Liver (tissue), 9 donors: Measurements from ENCODE around the gene PHB1. TPM values are rescaled to one million over a fixed set of nuclear protein-coding genes. Genes with fewer than 3 reads are reported as not detected.

Source experiments
- DNase-seq: peaks from one replicate; pipeline ENCODE4 v3.0.0-alpha.2; 2017; ENCODE audit warnings: low spot score
- H3K27ac ChIP-seq, 2 donors: one replicate each; pipeline ENCODE4 v1.7.0; 2013; ENCODE audit warnings: inconsistent platforms in 2 of 2, low read length in 2 of 2, control low read depth in 1 of 2, low read depth in 1 of 2, mild to moderate bottlenecking in 1 of 2
- H3K27me3 ChIP-seq, 4 donors: one replicate each; pipeline versions ENCODE4 v1.6.1 to v1.7.0; 2013; ENCODE audit warnings: low read length in 3 of 4, inconsistent platforms in 1 of 4, mild to moderate bottlenecking in 1 of 4, moderate library complexity in 1 of 4; ENCODE audit not compliant: control insufficient read depth in 4 of 4, insufficient read depth in 4 of 4
- H3K36me3 ChIP-seq, 4 donors: one replicate each; pipeline versions ENCODE4 v1.6.1 to v1.7.0; 2013; ENCODE audit warnings: low read length in 3 of 4, mild to moderate bottlenecking in 3 of 4, low read depth in 1 of 4, moderate library complexity in 1 of 4; ENCODE audit not compliant: control insufficient read depth in 4 of 4, insufficient read depth in 3 of 4
- H3K4me1 ChIP-seq, 4 donors: one replicate each; pipeline versions ENCODE4 v1.6.1 to v1.7.0; 2013; ENCODE audit warnings: low read length in 3 of 4, mild to moderate bottlenecking in 3 of 4, moderate library complexity in 1 of 4; ENCODE audit not compliant: control insufficient read depth in 4 of 4, insufficient read depth in 4 of 4
- H3K4me3 ChIP-seq, 3 donors: one replicate each; pipeline versions ENCODE4 v1.6.1 to v1.7.0; 2013; ENCODE audit warnings: low read length in 3 of 3, control low read depth in 1 of 3, low read depth in 1 of 3, mild to moderate bottlenecking in 1 of 3
- H3K9ac ChIP-seq, 2 donors: one replicate each; pipeline ENCODE4 v1.7.0; 2013; ENCODE audit warnings: low read length in 2 of 2, mild to moderate bottlenecking in 2 of 2, moderate library complexity in 2 of 2, control low read depth in 1 of 2, low read depth in 1 of 2
- H3K9me3 ChIP-seq, 4 donors: one replicate each; pipeline versions ENCODE4 v1.6.1 to v1.7.0; 2013; ENCODE audit warnings: low read length in 3 of 4; ENCODE audit not compliant: control insufficient read depth in 4 of 4
- ATF3 ChIP-seq: IDR thresholded peaks from 2 replicates; pipeline ENCODE4 v1.6.1; 2016; ENCODE audit warnings: antibody characterized with exemption
- FOXA2 ChIP-seq: IDR thresholded peaks from 2 replicates; pipeline ENCODE4 v1.6.1; 2016; ENCODE audit warnings: antibody characterized with exemption
- GABPA ChIP-seq, 2 donors: IDR thresholded peaks in 1 of 2; conservative IDR thresholded peaks in 1 of 2; 2 replicates each; pipeline ENCODE4 v1.6.1; 2016; ENCODE audit warnings: antibody characterized with exemption in 2 of 2, mild to moderate bottlenecking in 1 of 2, moderate library complexity in 1 of 2
- HNF4A ChIP-seq, 2 donors: conservative IDR thresholded peaks; 2 replicates each; pipeline ENCODE4 v1.6.1; 2016; ENCODE audit warnings: antibody characterized with exemption in 2 of 2, mild to moderate bottlenecking in 2 of 2
- HNF4G ChIP-seq: IDR thresholded peaks from 2 replicates; pipeline ENCODE4 v1.6.1; 2016; ENCODE audit warnings: antibody characterized with exemption
- JUND ChIP-seq, 2 donors: IDR thresholded peaks; 2 replicates each; pipeline ENCODE4 v1.6.1; 2016; ENCODE audit warnings: antibody characterized with exemption in 2 of 2
- NR2F2 ChIP-seq: IDR thresholded peaks from 2 replicates; pipeline ENCODE4 v1.6.1; 2016; ENCODE audit warnings: antibody characterized with exemption
- RAD21 ChIP-seq, 2 donors: IDR thresholded peaks; 2 replicates each; pipeline ENCODE4 v1.6.1; 2016; ENCODE audit warnings: antibody characterized with exemption in 2 of 2, mild to moderate bottlenecking in 2 of 2
- REST ChIP-seq: IDR thresholded peaks from 2 replicates; pipeline ENCODE4 v1.6.1; 2016; ENCODE audit warnings: antibody characterized with exemption, mild to moderate bottlenecking
- RXRA ChIP-seq, 2 donors: IDR thresholded peaks; 2 replicates each; pipeline ENCODE4 v1.6.1; 2017 to 2018; ENCODE audit warnings: antibody characterized with exemption in 2 of 2, mild to moderate bottlenecking in 1 of 2
- SP1 ChIP-seq: IDR thresholded peaks from 2 replicates; pipeline ENCODE4 v1.6.1; 2018; ENCODE audit warnings: antibody characterized with exemption, mild to moderate bottlenecking
- TAF1 ChIP-seq: conservative IDR thresholded peaks from 2 replicates; pipeline ENCODE4 v1.6.1; 2016; ENCODE audit warnings: antibody characterized with exemption, mild to moderate bottlenecking
- YY1 ChIP-seq: IDR thresholded peaks from 2 replicates; pipeline ENCODE4 v1.6.1; 2016; ENCODE audit warnings: antibody characterized with exemption, mild to moderate bottlenecking
- WGBS: extraction: QIAGEN DNeasy Blood & Tissue Kit; methylation state at CpG from one replicate; pipeline ENCODE4 v1.1.7; 2013; 5-methylcytosine and 5-hydroxymethylcytosine counted together
- polyA plus RNA-seq, 2 donors: library from polyadenylated mRNA; stranded (reverse) in 1 of 2; unstranded in 1 of 2; fragments of 200-250 nt in 1 of 2; fragments of >200 nt in 1 of 2; fragmentation: Nextera tagmentation in 1 of 2; extraction: Ambion mirVana in 1 of 2; gene quantifications; one replicate each; pipeline versions ENCODE4 v1.2.1 to v1.2.3, GENCODE V29; 2013 to 2015
- total RNA-seq, 2 donors: library from RNA; depleted of rRNA; stranded (reverse); fragments of >200 nt; gene quantifications; one replicate each; pipeline ENCODE4 v1.2.3, GENCODE V29; 2014
- TF ChIP-seq, protein P1 (sequence below): IDR thresholded peaks from 2 replicates; pipeline ENCODE4 v1.6.1; 2016; ENCODE audit warnings: antibody characterized with exemption
- TF ChIP-seq, protein P2 (sequence below): IDR thresholded peaks from 2 replicates; pipeline ENCODE4 v1.6.1; 2016; ENCODE audit warnings: antibody characterized with exemption
- TF ChIP-seq, protein P3 (sequence below): fragments of 150-350 bp; IDR thresholded peaks from 2 replicates; pipeline ENCODE4 v1.5.1; 2017; ENCODE audit warnings: improper control_type of control experiment, low read depth, low read length; ENCODE audit not compliant: missing input control
- donor health status: healthy.
- donor health status: healthy.
- donor health status: healthy.
- donor health status: healthy.
- donor health status: healthy.

Gene PHB1
- total and polyA plus RNA-seq, 4 donors, result 52.5 to 149 (median 98.5) TPM

- TF ChIP-seq SP1, result no peak
- H3K36me3 ChIP-seq, result no peaks in the 10 kb centered on the region
- H3K4me1 ChIP-seq, result peaks cover 2 to 7% (median 3%) of the 10 kb centered on the region in 4 donors
- H3K27me3 ChIP-seq, result no peaks in the 10 kb centered on the region
- H3K4me3 ChIP-seq, result no peak overlapping the region
- WGBS, result 95% methylated on average over 10 of the region's 10 CpGs
- no peaks in the 10 kb centered on the region for H3K9me3 ChIP-seq
- H3K9ac ChIP-seq, result no peak overlapping the region
- H3K27ac ChIP-seq, result no peak overlapping the region
- DNase-seq, result no peak
These were observed 28.3 kb downstream of the PHB1 start for GRCh38 chr17:49386373-49386772.

DNA sequence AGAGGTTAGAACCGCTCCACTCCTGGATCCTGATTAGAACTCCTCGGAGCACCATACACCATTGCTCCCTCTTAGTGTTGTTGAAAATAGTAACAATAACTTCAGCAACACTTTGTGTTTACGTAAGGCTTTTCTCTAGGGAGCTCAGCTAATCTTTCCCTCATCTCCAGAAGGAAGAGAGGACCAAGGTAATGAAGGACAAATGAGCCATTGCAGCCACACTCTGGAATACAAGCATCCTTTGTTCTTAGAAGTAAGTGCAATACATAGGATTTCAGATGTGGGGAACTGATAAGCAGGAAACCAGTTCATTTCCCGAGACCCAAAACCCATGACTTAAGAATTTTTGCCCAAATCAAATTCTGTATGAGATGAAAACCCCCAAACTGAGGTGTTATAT lies 29.7 kb downstream of the PHB1 start:
- H3K4me1 ChIP-seq, result peaks cover 0 to 4% (median 3%) of the 10 kb centered on the region in 4 donors
- H3K9me3 ChIP-seq, result no peaks in the 10 kb centered on the region
- H3K27me3 ChIP-seq, result no peaks in the 10 kb centered on the region
- H3K9ac ChIP-seq, result no peak overlapping the region
- no peak overlapping the region for H3K27ac ChIP-seq
- DNase-seq, result no peak
- H3K36me3 ChIP-seq, result no peaks in the 10 kb centered on the region
- no peak for TF ChIP-seq HNF4G
- no peak for TF ChIP-seq TAF1
- TF ChIP-seq RXRA (IDR thresholded peaks at IDR 0.05), result no peak
- no peak for TF ChIP-seq NR2F2
- no peak for TF ChIP-seq REST
- no peak for TF ChIP-seq YY1
- no peak for TF ChIP-seq ATF3
- no peak for TF ChIP-seq RAD21 (IDR thresholded peaks at IDR 0.05)
- TF ChIP-seq, protein P1, sequence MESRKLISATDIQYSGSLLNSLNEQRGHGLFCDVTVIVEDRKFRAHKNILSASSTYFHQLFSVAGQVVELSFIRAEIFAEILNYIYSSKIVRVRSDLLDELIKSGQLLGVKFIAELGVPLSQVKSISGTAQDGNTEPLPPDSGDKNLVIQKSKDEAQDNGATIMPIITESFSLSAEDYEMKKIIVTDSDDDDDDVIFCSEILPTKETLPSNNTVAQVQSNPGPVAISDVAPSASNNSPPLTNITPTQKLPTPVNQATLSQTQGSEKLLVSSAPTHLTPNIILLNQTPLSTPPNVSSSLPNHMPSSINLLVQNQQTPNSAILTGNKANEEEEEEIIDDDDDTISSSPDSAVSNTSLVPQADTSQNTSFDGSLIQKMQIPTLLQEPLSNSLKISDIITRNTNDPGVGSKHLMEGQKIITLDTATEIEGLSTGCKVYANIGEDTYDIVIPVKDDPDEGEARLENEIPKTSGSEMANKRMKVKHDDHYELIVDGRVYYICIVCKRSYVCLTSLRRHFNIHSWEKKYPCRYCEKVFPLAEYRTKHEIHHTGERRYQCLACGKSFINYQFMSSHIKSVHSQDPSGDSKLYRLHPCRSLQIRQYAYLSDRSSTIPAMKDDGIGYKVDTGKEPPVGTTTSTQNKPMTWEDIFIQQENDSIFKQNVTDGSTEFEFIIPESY, result no peak
- no peak for TF ChIP-seq GABPA (IDR thresholded peaks at IDR 0.05 in 1 of 2, conservative IDR thresholded peaks at IDR 0.05 in 1 of 2)
- TF ChIP-seq FOXA2, result no peak
- TF ChIP-seq, protein P2, sequence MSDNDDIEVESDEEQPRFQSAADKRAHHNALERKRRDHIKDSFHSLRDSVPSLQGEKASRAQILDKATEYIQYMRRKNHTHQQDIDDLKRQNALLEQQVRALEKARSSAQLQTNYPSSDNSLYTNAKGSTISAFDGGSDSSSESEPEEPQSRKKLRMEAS, result no peak
- no peak for TF ChIP-seq JUND (IDR thresholded peaks at IDR 0.05)
- TF ChIP-seq, protein P3, sequence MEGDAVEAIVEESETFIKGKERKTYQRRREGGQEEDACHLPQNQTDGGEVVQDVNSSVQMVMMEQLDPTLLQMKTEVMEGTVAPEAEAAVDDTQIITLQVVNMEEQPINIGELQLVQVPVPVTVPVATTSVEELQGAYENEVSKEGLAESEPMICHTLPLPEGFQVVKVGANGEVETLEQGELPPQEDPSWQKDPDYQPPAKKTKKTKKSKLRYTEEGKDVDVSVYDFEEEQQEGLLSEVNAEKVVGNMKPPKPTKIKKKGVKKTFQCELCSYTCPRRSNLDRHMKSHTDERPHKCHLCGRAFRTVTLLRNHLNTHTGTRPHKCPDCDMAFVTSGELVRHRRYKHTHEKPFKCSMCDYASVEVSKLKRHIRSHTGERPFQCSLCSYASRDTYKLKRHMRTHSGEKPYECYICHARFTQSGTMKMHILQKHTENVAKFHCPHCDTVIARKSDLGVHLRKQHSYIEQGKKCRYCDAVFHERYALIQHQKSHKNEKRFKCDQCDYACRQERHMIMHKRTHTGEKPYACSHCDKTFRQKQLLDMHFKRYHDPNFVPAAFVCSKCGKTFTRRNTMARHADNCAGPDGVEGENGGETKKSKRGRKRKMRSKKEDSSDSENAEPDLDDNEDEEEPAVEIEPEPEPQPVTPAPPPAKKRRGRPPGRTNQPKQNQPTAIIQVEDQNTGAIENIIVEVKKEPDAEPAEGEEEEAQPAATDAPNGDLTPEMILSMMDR, result no peak
- no peak for TF ChIP-seq HNF4A (conservative IDR thresholded peaks at IDR 0.05)
- WGBS, result 85% methylated on average over 4 of the region's 4 CpGs
- H3K4me3 ChIP-seq, result no peak overlapping the region
